ENCODE data around the gene PIGU.

The PIGU gene

DNA sequence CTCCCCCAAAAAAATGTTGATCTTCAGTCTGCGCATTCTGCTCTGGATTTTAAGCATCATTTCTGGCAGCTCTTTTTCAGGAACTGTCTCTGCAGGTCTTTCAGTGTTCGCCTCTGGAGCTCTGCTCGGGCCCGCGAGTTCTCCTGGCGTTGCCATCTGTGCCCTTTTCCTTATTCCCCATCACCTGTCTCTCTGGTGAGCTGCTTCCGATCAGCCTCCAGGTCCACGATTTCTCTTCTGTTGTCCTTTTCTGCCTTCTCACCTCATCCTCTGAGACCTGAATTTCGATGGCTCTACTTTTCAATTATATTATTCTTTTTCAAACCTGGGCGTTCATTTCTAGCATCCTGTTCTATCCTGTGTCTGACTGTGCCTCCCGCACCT, 119.0 kb downstream of the PIGU start:
- no peak for DNase-seq (ENCODE audit: low read depth)

DNA sequence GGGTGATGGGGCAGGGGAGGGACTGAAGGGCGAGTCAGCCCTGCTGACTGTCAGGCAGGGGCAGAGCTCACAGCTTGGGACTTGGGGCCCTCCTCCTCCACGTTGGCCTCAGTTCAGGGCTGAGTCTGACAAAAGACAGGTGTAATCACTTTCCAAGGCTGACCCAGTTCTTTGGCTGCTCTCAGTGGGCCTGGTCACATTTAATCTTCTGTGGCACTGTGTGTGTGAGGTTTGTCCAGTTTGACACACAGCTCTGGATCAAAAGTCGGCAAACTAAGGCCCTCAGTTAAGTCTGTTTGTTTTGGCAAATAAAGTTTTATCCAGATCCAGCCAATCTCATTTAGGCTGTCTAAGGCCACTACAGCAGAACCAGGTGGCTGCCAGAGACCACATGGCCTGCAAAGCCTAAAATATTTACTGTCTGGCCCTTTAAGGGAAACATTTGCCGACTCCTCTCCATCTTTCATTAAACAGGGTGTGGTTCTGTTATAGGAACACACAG, 123.5 kb downstream of the PIGU start:
- DNase-seq (ENCODE audit: low read depth): no peak

DNA sequence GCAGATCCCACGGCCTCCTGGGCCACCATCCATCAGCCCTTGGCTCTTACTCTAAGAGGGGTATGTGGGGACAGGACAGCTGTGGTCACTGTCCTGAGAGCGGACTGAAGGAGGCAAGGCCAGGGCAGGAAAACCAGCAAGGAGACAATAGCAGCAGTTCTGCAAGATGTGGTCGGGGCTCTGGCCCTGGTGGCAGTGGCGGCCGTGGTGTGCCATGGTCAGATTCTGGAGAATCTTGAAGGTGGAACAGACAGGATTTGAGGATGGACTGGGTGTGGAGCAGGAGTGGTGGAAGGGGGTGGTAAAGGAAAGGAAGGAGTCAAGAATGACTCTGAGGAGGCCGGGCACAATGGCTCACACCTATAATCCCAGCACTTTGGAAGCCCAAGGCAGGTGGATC, 124.3 kb downstream of the PIGU start:
- no peak for DNase-seq (ENCODE audit: low read depth)

DNA sequence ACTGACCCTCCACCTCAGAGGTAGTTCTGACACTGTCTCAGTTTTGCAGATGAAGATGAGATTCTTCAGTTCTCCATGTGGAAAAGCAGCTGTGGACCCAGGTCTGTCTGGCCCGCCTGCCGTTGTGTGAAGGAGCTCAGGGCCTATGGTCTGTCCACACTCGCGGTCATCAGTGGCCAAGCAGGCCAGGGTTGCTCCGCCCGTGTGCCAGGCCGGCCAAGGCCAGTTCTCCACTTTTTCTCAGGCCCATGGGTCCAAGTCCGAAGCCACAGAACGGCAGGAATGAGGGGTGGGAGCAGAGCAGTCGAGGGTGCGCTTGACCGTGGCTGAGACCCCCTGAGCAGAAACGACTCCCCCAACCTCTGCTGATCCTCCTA, 127.0 kb downstream of the PIGU start:
- no peak for DNase-seq (ENCODE audit: low read depth)

DNA sequence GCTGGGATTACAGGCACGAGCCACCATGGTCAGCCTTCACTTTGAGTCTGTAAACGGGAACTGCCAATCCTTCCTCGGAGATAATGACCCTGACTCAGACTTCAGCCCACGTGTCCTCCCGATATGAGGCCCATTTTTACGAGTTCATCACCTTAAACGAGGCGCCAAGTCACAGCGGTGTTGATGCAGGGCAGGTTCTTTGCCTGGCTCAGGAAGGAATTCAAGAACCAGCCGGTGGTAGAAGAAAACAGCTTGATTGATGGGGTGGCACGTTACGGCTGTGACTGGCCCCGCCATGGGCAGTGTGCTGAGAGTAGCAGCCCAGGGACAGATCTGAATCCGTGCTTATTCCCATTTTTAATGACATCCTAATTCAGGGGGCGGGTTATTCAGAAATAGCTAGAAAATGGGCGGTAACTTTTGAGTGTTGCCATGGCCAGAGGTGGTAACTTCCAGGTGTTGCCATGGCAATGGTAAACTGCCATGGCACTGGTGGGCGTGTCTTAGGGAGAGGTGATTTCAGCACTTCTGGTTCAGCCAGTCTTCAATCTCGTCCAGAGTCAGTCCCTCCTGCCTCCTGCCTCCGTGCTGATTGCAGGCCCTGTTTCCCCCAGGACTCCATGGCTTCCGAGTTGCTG, 127.5 kb downstream of the PIGU start:
- no peak for DNase-seq (ENCODE audit: low read depth)

DNA sequence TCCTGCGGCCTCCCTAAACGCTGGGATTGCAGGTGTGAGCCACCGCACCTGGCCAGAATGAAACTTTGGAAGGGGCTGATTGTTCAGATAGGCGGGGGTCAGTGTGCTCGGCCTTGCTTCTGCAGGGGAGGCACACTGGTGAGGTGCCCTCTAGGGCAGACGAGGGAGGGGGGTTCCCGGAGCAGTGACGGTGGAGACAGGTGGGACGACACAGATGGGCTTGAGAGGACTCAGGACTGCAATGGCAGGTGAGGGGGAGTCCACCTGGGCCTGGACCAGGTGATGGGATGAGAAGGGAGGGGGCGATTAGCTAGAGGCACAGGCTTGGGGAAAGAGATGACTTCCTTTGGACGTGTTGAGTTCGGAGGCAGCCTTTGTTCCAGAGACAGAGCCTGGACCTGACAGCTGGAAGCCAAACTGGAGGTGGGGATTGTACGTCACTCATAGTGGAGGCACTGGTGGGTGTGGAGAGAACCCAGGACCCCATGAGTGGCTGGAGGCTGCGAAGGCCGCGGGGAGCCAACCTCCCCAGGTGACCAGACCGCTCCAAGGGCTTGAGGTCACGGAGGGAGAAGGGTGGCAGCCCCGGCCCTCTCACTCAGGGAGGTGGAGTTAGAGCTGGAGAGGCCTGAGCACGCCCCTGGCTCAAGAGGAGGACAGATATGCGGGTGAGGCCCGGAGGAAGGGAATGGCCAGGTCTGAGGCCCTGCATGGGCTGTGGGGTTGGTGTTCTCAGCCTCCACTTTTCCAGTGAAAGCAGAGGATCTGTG, 128.9 kb downstream of the PIGU start:
- DNase-seq (ENCODE audit: low read depth): no peak

DNA sequence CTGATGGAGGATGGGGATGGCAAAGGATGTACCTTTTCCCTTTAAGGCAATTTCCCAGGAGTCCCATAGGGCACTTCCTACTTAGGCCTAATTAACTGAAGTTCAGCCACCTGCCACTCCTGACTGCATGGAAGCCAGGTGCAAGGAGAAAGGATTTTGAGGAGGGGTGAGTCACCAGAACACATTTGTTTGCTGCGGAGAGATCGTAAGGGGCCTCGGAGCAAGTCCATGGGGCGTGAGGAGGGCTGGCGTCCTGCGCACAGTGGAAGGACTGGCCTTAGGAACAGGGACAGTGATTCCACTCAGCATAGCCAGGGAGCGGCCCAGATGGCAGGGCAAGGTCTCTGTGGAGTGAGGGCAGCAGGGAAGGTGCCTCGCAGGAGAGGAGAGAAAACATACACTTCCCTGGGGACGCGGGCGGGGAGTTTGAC, 130.1 kb downstream of the PIGU start:
- no peak for DNase-seq (ENCODE audit: low read depth)

DNA sequence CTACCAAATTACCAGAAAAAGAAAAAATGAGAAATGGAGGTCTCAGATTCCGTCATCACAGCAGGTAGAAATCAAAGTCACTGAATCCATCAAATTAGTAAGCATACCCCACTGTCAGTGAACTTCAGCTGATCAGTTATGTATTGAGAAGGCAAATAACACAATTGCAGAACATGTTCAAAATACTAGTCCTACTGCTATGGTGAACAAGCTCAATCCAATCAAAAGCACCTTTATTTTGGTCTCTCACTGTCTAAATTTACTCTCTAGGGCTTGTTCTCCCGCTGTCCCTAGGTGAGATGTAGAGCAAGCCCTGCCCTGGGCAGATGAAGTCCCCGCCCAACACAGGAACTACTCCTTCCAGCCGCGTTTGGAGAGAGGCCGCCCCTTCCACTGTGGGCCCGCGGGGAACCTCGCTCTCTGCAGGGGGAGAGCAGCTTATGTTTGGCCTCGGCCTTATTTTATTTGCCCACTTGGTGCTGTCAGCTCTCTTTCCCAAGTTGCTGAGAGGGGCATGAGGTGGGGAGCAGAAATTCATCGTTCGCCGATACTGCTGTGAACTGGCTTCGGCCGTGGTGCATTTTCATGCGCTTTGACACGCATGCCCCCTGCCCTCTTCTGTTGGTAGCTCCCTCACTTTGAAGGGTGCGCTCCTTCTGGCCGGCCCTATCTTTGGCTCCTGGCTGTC, 132.6 kb downstream of the PIGU start:
- no peak for DNase-seq (ENCODE audit: low read depth)

DNA sequence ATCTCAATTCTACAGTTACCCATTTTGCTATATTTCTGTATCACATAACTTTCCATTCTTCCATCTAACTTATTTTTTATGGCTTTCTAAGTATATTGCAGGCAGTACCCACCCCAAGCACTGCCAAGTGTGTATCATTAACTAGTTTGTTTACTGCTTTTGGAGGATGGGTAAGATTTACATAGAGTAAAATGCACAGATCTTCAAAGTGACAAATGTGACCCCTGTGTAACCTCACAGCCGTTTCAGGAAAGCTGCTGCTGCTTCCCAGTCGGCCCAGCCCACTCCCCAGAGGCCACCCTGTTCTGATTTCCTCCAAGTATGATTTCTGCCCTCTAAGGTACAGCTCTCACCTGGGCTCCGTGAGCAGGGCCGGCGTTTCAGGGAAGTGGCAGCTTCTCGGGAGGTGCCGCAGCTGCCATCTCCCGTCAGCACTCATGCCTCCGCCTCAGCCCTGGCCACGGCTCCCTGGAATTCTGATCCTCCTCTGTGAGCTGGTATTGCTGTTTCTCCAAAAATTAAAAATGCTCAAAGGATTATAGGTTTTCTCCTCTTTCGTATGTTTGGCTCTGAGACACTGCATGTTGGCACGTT, 133.3 kb downstream of the PIGU start:
- no peak for DNase-seq (ENCODE audit: low read depth)

DNA sequence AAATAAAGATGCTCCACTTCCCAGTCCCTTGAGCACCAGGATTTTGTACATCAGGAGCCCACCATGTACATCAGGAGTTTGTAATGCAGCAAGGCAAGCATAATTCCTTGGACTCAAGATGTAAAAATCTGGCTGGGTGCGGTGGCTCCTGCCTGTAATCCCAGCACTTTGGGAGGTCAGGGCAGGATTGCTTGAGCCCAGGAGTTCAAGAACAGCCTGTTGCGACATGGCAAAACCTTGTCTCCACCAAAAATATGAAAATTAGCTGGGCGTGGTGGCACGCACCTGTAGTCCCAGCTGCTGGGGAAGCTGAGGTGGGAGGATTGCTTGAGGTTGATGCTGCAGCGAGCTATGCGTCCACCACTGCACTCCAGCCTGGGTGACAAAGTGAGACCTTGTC, 134.5 kb downstream of the PIGU start:
- no peak for DNase-seq (ENCODE audit: low read depth)

DNA sequence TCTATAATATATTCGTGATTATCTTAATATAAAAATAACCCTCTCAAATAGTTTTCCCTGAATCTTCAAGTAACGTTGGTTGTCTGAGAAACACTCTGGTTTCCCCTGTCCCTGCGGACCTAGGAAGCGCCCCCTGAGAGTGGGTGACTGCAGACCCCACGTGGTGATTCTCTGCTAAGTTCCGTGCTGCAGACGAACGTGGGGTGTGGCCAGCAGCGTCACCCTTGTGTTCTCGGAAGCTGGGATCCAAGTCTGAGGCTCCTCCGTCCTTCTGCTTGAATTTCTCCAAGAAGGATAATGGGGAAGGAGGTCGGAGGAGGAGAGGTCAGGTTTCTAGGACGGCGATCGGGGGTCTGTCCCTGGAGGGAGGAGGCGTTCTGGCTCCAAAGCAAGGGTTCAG, 135.0 kb downstream of the PIGU start:
- no peak for DNase-seq (ENCODE audit: low read depth)

DNA sequence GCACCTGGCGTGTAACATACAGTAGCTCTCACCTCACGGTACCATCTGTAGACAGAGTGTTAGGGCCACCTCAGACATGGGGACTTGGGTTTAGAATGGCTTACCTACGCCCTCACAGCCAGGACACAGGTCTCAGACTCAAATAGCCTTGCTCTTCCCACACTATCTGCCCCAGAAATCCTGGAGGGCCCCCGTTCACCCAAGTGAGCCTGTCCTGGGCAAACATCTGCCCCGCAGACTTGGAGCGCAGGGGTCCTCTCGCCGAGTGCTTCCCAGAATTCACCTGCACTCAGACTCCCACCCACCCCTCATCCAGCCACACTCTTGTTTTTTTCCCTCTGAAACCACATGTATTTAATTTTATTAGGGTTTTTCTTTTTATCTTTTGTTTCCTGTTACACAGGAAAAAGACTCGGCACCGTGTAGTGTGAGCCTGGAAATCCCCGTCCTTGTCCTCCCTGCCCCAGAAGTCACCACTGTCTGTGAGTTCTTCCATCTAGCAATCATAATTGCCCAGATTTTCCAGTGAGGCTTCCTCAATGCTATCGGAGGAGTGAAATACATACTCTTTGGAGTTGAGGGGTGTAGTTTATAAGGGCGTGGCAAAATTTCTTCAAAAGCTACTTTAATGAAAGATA, 135.5 kb downstream of the PIGU start:
- no peak for DNase-seq (ENCODE audit: low read depth)

DNA sequence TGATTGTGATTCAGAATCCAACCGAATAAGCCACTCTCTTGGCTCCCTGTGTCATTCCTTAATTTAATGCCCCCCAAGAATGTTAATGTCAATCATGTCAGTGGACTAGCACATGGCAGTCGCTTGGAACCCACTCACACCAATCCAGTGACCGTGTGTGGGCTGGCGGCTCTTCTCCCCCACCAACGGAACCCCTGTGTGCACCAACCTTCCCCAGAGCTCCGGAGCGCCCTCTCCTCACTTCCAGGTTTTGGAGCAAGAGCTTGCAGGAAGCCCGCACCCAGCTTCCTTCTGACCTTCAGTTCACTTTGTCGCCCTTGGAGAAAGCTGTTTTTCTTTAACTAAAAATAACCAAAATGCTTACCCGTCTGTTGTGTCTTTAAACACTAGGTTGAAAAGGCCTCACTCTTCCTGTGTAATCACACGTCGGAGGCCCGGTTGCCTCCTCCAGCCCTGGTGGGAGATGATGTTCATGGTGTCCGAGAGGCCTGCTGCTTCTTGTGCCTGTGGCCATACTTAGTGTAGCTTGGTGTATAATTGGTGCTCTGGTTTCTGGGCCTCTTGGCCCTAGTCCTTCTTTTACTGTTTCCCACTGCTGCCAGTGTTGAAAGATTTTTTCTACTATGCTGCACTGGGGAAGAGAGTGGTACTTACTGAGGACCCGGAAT, 136.2 kb downstream of the PIGU start:
- DNase-seq (ENCODE audit: low read depth): no peak

DNA sequence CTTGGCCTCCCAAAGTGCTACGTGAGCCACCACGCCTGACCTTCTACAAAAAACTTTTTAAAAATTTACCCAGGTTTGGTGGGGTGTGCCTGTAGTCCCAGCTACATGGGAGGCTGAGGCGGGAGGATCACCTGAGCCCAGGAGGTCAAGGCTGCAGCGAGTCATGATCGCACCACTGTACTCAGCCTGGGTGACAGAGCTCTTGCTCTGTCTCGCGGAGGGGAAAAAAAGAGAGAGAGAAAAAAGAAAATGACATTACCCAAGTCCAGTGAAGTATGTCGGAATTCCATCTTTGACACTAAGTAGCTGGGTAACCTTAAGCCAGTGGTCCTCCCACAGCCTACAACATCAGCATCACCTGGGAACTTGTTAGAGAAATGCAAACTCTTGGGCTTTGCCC, 137.1 kb downstream of the PIGU start:
- DNase-seq (ENCODE audit: low read depth): no peak

DNA sequence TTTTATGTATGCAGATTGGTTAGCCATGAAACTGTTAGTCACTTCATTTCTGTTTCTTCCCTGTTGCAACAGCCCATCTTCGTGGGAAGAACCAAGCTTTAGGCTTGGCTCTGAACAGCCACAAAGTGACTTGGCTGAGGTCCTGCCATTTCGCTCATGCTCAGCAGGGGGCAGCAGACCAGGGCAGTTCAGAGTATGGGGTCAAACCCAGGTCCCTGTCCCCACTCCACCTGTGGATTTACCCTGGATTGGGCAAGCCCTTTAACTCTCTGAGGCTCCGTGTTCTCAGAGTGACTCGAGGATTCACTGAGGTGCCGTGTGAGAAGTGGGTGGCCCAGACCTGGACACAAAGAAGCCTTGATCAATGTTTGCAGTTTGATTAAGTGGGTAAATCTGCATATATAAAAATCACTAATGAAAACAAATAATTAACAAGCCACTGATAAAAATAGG, 138.2 kb downstream of the PIGU start:
- no peak for DNase-seq (ENCODE audit: low read depth)

DNA sequence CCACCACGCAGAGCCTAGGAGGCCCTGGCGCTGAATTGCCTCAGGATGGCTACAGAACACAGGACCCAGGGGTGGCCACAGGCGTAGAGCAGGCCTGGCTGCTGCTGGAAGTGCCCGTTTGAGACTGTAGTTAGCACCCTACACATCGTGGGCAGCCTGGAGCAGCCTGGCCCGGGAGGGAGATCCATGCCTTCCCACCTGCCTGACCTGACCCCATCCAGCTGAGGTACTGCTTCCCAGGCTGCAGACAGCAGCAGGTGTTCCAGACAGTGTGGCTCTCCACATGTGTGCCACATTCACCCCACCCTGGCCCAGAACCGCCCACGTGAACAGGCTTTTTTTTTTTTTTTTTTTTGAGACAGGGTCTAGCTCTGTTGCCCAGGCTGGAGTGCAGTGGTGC, 139.2 kb downstream of the PIGU start:
- no peak for DNase-seq (ENCODE audit: low read depth)

DNA sequence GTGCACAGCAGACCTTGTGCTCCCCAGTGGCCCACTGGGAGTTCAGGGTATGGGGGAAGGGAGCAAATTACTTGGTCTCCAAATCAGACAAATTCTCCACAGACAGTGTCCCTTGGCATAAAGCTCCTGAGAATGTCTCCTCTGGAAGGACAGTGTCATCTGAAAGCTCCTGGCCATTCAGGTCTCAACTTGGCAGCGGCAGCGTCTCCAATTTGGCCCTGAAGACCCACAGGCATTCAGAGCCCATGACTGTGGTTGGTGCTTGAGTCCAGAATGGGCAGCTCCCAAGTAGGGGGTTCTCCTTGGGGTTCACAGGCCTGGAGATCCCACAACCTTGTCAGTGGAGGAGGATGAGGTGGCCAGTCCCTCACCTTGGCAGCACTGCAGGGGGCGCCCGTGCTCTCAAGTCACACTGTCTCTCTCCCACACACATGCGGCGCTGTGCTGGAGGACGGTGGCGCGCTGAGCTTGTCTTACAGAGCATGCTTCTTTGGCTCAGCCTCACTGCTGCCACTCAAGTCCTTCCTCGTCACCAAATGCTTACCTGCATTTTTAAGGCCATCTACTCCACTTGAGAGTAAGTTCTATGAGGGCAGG, 140.0 kb downstream of the PIGU start:
- no peak for DNase-seq (ENCODE audit: low read depth)

DNA sequence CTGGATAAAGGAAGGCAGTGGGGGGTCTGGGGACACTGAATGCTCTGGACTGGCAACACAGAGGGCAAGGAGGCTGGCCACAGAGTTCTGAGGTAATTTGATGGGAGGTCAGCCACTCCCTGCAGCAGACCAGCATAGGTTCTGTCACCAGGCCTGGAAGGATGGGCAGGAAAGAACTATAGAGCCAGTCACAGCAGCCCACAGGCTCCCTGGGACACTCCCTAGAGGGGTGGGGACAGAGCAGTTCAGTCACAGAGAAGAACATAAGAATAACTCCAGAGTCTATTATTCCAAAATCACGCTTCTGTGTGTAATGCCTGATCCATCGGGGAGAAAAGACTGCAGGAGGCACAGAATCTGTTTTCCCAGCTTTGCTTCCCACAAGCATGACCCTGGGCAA, 141.0 kb downstream of the PIGU start:
- DNase-seq (ENCODE audit: low read depth): no peak

DNA sequence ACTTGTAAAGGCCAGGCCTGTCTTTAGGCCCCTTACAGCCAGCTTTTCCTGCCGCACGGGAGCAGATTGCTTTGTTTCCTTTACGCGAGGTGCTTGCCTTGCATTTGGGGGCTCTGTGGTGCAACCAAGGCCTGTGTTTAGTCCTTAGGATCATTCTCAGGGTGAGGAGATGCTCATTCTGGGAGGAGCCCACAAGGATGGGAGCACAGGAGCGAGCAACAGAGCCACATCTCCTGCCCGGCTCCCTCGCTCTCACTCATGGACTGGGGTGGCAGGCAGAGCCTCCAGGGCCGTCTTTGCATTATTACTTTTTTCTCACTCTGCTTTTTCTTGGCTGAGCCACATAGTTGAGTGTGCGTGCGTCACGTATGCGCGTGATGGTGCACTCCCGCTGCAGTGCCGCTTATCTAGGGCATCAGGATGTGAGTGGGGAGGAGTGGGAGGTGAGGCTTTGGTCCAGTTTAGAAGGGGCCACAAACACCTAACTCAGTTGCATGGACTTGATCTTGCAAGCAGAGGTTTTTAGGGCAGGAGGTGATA, 141.5 kb downstream of the PIGU start:
- no peak for DNase-seq (ENCODE audit: low read depth)

DNA sequence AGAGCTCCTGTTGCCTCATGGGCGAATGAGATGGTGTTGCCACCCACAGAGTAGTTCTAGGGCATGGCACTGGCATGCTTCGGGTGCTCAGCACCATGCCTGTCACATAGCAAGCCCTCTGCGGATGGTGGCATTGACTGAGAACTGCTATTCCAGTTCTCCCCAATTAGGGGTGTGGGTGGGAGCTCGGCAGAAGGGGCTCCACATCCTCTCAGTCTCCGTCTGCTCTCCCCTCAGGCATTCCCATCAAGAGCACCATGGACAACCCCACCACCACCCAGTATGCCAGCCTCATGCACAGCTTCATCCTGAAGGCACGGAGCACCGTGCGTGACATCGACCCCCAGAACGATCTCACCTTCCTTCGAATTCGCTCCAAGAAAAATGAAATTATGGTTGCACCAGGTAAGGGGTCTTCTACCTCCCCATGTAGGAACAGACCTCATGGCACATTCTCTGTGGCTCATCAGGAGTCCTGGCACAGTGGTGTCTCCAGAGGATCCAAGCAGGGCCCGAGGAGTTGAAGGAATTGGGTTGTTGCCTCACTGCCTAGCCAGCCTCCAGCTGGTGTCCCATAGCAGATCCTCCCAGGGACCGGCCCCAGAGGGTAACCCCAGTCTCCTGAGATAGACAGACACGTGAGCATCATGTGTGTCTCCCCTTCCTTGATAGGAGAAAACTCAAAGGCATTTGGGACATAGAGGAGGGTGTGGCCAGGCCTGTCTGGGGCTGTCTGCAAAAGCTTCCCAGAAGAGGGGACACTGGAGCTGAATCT, 142.3 kb downstream of the PIGU start:
- no peak for DNase-seq (ENCODE audit: low read depth)

All from T-helper 22 cell (primary cell).